ENCODE results near the gene CHTOP.
"Not testable (repeated sequence)": the region's sequence is repeated elsewhere in the genome, so short reads cannot be mapped to it uniquely, and the experiment has no call there.

CHTOP gene

GRCh38 chr1:153635872-153636271 is 2.0 kb downstream of the CHTOP start:
- no peak for DNase-seq (ENCODE audit: low spot score)

GRCh38 chr1:153636312-153636711 is 2.4 kb downstream of the CHTOP start:
- no peak for DNase-seq (ENCODE audit: low spot score)

DNA sequence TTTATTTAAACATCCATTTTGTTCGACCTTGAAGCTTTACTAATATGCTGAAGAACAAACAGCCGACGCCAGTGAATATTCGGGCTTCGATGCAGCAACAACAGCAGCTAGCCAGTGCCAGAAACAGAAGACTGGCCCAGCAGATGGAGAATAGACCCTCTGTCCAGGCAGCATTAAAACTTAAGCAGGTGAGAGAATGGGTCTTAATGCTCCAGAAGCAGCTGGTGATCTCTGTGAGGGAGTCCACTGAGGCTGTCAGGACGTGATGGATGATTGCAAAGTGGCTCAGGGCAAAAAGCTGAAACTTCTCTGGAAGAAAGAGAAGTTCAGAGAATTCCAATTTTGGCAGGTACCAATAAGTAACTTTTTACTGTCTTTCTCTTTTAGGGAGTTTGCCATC is 4.4 kb downstream of the CHTOP start:
- no peak for DNase-seq (ENCODE audit: low spot score)

DNA sequence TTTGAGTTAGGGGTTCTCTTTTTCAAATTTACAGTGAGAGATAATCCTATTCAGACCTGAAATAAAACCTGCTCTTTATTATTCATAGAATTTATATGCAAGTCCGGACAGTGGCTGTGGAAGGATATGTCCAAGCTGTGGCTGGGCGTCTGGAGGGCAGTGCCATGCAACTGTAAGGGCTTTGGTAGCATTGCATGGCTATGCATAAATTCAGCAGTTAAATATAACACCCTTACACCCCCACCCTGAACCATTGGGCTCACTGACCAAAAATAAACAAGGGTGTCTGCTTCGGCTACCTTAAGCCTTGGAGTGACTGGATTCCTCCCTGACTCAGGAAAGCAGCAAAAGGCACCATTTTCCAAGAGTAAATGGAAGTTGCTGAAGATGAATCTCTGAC is 5.4 kb downstream of the CHTOP start:
- no peak for DNase-seq (ENCODE audit: low spot score)

DNA sequence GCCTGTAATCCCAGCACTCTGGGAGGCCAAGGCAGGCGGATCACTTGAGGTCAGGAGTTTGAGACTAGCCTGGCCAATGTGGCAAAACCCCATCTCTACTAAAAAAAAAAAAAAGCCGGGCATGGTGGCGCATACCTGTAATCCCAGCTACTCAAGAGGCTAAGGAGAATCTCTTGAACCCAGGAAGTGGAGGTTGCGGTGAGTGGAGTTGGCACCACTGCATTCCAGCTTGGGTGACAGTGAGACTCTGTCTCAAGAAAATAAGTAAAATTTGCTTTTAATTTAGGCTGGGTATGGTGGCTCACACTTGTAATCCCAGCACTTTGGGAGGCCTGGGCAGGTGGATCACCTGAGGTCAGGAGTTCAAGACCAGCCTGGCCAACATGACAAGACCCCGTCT is 6.3 kb downstream of the CHTOP start:
- DNase-seq (ENCODE audit: low spot score) = not testable (repeated sequence)

DNA sequence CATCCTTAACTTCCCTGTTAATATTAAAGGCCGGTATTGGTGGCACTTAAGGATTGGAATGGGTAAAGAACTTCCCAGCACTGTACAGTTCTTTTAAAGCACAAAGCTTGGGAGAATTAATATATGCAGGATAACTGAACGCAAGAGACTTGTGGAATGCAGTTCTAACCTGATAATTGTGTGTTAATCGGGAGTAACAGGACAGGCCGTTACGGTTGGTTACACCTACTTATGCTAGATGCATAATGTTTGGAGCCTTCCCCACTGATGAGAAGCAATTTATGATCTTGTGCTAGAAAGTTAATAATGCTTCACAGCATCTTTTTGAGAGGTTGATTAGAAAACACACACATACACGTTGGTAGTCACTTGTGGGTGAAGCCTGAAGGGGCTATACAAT is 7.0 kb downstream of the CHTOP start:
- no peak for DNase-seq (ENCODE audit: low spot score)

GRCh38 chr1:153642161-153642560 is 8.3 kb downstream of the CHTOP start:
- DNase-seq (ENCODE audit: low spot score) = no peak

DNA sequence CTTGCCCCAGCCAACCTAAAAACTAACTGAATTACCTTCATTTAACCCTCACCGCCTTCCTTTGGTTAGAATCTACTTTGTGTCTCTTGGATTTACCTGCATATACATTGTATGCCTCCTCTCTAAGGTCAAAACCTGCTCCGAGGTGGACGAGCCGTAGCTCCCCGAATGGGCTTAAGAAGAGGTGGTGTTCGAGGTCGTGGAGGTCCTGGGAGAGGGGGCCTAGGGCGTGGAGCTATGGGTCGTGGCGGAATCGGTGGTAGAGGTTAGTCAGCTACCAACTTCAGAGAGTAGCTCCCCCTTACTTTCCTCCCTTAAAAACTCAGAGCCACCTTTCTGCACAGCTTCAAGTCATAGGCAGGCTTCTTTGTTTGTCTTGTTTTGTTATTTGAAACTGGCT is 9.2 kb downstream of the CHTOP start:
- no peak for DNase-seq (ENCODE audit: low spot score)

GRCh38 chr1:153643816-153644215 is 9.9 kb downstream of the CHTOP start:
- no peak for DNase-seq (ENCODE audit: low spot score)

GRCh38 chr1:153646672-153647345 is 12.9 kb downstream of the CHTOP start:
- no peak for DNase-seq (ENCODE audit: low spot score)

GRCh38 chr1:153647346-153647714 is 13.5 kb downstream of the CHTOP start:
- DNase-seq (ENCODE audit: low spot score) = no peak

DNA sequence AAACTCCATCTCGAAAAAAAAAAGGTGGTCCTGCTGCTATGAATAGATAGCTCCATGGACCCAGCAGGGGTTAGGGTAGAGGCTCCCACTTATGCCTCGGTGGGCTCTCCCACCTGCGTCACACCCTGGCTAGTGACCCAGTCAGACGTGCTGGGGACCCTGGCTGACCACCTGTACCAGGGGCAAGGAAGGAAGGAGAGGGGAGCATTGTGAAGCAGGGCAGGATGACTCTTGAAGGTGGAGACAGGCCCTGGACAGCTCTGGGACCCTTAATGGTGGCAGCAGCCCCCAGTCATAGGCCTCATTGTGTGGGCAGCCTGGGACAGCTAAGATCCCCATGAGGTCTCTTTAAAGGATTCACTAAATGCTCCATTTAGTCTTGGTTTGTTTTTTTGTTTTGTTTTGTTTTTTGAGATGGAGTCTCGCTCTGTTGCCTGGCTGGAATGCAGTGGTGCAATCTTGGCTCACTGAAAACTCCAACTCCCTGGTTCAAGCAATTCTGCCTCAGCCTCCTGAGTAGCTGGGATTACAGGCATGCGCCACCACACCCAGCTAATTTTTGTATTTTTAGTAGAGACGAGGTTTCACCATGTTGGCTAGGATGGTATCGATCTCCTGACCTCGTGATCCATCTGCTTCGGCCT is 14.3 kb downstream of the CHTOP start:
- DNase-seq (ENCODE audit: low spot score) = no peak

GRCh38 chr1:153649137-153649862 is 15.4 kb downstream of the CHTOP start:
- no peak for DNase-seq (ENCODE audit: low spot score)

DNA sequence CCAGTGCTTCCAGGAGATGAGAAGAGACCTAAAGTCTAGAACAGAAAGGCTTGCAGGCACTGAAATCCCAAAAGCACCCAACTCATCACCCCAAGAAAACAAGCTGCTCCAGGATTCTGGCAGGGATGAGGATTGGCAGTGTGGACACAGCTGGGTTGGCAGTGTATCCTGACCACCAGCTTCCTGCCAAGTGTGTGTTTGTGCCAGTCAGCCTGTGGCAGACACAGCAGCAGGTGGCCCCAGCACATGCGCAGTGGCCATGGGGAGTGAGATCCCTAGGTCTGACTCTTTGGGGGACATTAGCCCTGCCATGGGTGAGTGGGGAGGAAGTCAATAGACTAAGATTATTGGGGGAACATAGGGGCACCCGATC is 16.0 kb downstream of the CHTOP start:
- no peak for DNase-seq (ENCODE audit: low spot score)

GRCh38 chr1:153651771-153652170 is 17.9 kb downstream of the CHTOP start:
- DNase-seq (ENCODE audit: low spot score) = no peak

- DNase-seq (ENCODE audit: low spot score) = peak; percentile 44
These were observed 19.1 kb downstream of the CHTOP start for GRCh38 chr1:153652805-153653500.

DNA sequence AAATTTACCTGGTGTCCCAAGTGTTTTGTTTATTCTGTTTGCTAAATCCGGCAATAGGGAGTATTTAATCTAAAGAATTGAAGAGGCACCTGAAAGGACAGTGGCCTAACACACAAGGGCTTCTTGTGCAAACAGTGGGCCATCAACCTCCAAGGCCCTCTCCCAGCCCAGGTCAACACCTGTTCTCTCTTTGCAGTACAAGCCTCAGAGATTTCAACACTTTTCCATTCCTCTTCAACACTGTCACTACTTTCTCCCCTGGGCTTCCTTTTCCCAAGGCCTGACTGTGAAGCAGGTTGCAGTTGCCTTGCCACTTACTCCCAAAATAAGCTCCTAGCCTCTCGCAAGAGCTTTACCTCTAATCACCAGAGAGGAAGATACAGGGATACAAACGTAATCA is 21.5 kb downstream of the CHTOP start:
- no peak for DNase-seq (ENCODE audit: low spot score)

- DNase-seq (ENCODE audit: low spot score) = peak; percentile 95
These were observed 24.7 kb downstream of the CHTOP start, which contains the start of gene SNAPIN for GRCh38 chr1:153658400-153659174. Gene SNAPIN, plus strand, starts transcription at chr1:153658703. Its CDS starts 41 bp downstream, at chr1:153658744.

GRCh38 chr1:153659175-153659534 is 25.3 kb downstream of the CHTOP start:
- DNase-seq (ENCODE audit: low spot score) = no peak

- no peak for DNase-seq (ENCODE audit: low spot score)
These were observed 25.8 kb downstream of the CHTOP start for GRCh38 chr1:153659656-153660055.

- no peak for DNase-seq (ENCODE audit: low spot score)
These were observed 27.3 kb downstream of the CHTOP start for GRCh38 chr1:153661111-153661708.

DNA sequence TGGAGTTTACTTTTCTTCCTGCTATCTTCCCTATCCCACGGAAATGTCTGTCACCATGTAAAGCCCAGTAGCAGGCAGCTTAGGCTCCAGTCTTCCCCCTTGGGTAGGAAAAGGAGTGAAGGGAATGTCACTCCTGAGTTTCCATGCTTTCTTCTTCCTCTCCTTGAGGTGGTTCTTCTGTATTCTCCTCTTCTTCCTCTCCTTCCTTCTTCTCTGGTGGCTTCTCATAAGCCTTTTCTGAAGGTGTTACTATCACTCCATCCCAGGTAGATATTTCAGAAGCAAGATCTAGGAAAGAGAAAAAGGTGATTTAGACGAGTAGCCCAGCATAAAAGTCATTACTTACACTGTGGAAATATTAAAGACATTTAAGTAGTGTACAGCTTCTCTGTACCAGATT is 28.4 kb downstream of the CHTOP start:
- DNase-seq (ENCODE audit: low spot score) = no peak

Measured in GM03348 (cell line).